ENCODE results near the gene LRP3.

Gene LRP3

GRCh38 chr19:33193269-33193864, 763 bp upstream of the LRP3 start:
- Histone ChIP-seq H3K9ac (no peak overlapping the region), H2AFZ (peak overlapping the region; percentile 80), H3K79me2 (peaks cover 5% of the 10 kb centered on the region), H3K27me3 (ENCODE audit: control insufficient read depth, insufficient read depth, low read length) (no peaks in the 10 kb centered on the region), H3K36me3 (ENCODE audit: control insufficient read depth, insufficient read depth, low read length) (peaks cover 2% of the 10 kb centered on the region), H3K27ac (no peak overlapping the region), H3K9me3 (ENCODE audit: control insufficient read depth, low read length) (no peaks in the 10 kb centered on the region), H3K4me1 (peaks cover 9% of the 10 kb centered on the region), H3K4me2 (ENCODE audit: low read length) (peak overlapping the region; percentile 42), H3K4me3 (ENCODE audit: low read depth, low read length) (no peak overlapping the region)
- TF ChIP-seq, protein P1, sequence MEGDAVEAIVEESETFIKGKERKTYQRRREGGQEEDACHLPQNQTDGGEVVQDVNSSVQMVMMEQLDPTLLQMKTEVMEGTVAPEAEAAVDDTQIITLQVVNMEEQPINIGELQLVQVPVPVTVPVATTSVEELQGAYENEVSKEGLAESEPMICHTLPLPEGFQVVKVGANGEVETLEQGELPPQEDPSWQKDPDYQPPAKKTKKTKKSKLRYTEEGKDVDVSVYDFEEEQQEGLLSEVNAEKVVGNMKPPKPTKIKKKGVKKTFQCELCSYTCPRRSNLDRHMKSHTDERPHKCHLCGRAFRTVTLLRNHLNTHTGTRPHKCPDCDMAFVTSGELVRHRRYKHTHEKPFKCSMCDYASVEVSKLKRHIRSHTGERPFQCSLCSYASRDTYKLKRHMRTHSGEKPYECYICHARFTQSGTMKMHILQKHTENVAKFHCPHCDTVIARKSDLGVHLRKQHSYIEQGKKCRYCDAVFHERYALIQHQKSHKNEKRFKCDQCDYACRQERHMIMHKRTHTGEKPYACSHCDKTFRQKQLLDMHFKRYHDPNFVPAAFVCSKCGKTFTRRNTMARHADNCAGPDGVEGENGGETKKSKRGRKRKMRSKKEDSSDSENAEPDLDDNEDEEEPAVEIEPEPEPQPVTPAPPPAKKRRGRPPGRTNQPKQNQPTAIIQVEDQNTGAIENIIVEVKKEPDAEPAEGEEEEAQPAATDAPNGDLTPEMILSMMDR (IDR thresholded peaks at IDR 0.05): no peak

- H3K79me2 ChIP-seq: peaks cover 5% of the 10 kb centered on the region
- peaks cover 9% of the 10 kb centered on the region for H3K4me1 ChIP-seq
- TF ChIP-seq, protein P1 (IDR thresholded peaks at IDR 0.05): no peak
- H3K4me2 ChIP-seq (ENCODE audit: low read length): peak overlapping the region; percentile 85
- no peaks in the 10 kb centered on the region for H3K27me3 ChIP-seq (ENCODE audit: control insufficient read depth, insufficient read depth, low read length)
- peaks cover 2% of the 10 kb centered on the region for H3K36me3 ChIP-seq (ENCODE audit: control insufficient read depth, insufficient read depth, low read length)
- no peak overlapping the region for H3K9ac ChIP-seq
- peak overlapping the region; percentile 65 for H3K4me3 ChIP-seq (ENCODE audit: low read depth, low read length)
- no peaks in the 10 kb centered on the region for H3K9me3 ChIP-seq (ENCODE audit: control insufficient read depth, low read length)
- no peak overlapping the region for H3K27ac ChIP-seq
- H2AFZ ChIP-seq: peak overlapping the region; percentile 83
Observed at GRCh38 chr19:33194532-33194885, 379 bp downstream of the LRP3 start.

DNA sequence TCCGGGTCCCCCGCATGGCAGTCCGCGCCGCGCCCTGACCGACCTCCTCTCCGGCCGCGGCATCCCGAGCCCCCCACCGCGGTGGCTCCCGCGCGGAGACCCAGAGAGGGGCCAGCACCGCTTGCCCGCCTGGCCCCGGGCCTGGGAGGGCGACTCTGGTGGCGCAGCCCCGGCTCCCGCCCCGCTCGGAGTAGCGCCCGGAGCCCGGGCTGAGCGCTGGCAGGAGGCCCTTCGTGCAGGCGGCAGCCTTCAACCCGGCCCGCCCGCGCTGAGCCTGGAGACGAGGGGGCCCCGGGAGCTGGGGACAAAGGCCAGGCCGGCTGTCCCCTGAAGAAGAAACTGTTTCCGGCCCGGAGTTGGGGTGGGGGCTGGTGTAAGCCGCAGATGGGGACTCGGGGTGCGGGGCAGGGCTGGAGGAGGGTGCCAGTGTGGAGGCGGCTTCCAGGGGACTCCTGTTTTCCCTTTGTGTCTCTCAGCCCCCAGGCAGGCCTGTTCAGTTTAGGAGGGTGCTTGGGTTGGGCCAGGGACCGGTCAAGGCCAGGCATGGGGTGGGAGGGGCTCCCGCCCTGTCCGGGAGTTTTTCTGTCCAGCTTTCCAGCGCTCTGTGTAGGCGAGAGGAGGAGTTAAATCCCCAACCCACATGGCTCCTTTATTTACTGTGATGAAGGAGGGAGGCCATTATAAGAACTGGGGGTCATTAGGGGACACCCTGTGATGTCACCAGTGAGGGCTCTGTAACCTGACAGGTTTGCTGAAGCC, 935 bp downstream of the LRP3 start:
- H3K27me3 ChIP-seq (ENCODE audit: control insufficient read depth, insufficient read depth, low read length): no peaks in the 10 kb centered on the region
- peaks cover 2% of the 10 kb centered on the region for H3K36me3 ChIP-seq (ENCODE audit: control insufficient read depth, insufficient read depth, low read length)
- H3K9ac ChIP-seq: peak overlapping the region; percentile 42
- H3K4me2 ChIP-seq (ENCODE audit: low read length): peak overlapping the region; percentile 85
- TF ChIP-seq, protein P1 (IDR thresholded peaks at IDR 0.05): no peak
- peaks cover 9% of the 10 kb centered on the region for H3K4me1 ChIP-seq
- H3K79me2 ChIP-seq: peaks cover 5% of the 10 kb centered on the region
- H3K9me3 ChIP-seq (ENCODE audit: control insufficient read depth, low read length): no peaks in the 10 kb centered on the region
- peak overlapping the region; percentile 83 for H2AFZ ChIP-seq
- H3K27ac ChIP-seq: peak overlapping the region; percentile 69
- peak overlapping the region; percentile 65 for H3K4me3 ChIP-seq (ENCODE audit: low read depth, low read length)

DNA sequence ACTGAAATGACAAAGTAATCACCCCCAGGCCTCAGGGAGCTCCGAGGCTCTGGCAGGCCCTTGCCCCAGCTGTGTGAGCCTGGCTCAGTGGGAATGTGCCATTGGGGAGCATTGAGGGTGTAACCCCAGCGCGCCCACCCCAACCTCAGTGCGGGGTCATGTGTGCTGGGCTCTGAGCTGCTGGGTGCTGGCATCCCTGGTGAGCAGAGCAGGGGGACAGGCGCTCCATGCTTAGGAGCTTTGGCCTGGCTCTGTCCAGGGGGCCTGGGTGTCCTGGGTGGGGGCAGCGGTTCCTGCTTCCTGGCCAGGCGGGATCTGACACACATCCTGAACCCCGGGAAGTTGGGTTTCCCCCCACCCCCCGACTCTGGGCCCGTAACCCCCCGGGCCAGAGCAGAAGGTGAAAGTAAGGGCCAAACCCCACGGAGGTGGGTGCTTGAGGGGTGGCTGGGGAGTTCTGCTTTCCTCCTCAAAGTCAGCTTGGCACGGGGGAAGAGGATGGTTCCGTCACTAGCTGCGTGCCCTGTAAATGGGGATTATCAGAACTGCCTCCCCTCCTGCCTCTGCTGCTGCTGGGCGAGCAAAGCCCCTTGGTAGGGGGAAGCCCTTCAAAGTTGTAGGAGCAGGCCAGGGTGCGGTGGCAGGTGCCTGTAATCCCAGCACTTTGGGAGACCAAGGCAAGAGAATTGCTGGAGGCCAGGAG, 1.7 kb downstream of the LRP3 start:
- no peak overlapping the region for H3K9ac ChIP-seq

More for the DNA sequence above, 1.7 kb downstream of the LRP3 start:
- H3K4me3 ChIP-seq (ENCODE audit: low read depth, low read length): peak overlapping the region; percentile 65
- peaks cover 2% of the 10 kb centered on the region for H3K36me3 ChIP-seq (ENCODE audit: control insufficient read depth, insufficient read depth, low read length)
- H3K4me1 ChIP-seq: peaks cover 9% of the 10 kb centered on the region
- peaks cover 5% of the 10 kb centered on the region for H3K79me2 ChIP-seq
- TF ChIP-seq, protein P1 (IDR thresholded peaks at IDR 0.05): no peak
- H3K4me2 ChIP-seq (ENCODE audit: low read length): peak overlapping the region; percentile 85
- H3K27ac ChIP-seq: no peak overlapping the region
- no peaks in the 10 kb centered on the region for H3K27me3 ChIP-seq (ENCODE audit: control insufficient read depth, insufficient read depth, low read length)
- H3K9me3 ChIP-seq (ENCODE audit: control insufficient read depth, low read length): no peaks in the 10 kb centered on the region
- H2AFZ ChIP-seq: no peak overlapping the region
